ENCODE results near the gene YPEL3. TPM values are rescaled to one million over a fixed set of nuclear protein-coding genes. Genes with fewer than 3 reads are reported as not detected.
"Not testable (repeated sequence)": the region's sequence is repeated elsewhere in the genome, so short reads cannot be mapped to it uniquely, and the experiment has no call there.

Gene YPEL3
- polyA plus RNA-seq, 3 donors = 70.2 to 217 (median 86.0) TPM

GRCh38 chr16:30120340-30121105, 24.5 kb upstream of the YPEL3 start:
- 89 to 95% (median 94%) methylated on average over 3 of the region's 3 CpGs for WGBS, 3 donors
- H3K27ac ChIP-seq (ENCODE audit: low read depth, low read length) = no peak overlapping the region

- H3K27ac ChIP-seq (ENCODE audit: low read depth, low read length) = no peak overlapping the region
- 78 to 91% (median 82%) methylated on average over 2 of the region's 2 CpGs for WGBS, 3 donors
Observed at GRCh38 chr16:30119428-30119827, 23.4 kb upstream of the YPEL3 start.

DNA sequence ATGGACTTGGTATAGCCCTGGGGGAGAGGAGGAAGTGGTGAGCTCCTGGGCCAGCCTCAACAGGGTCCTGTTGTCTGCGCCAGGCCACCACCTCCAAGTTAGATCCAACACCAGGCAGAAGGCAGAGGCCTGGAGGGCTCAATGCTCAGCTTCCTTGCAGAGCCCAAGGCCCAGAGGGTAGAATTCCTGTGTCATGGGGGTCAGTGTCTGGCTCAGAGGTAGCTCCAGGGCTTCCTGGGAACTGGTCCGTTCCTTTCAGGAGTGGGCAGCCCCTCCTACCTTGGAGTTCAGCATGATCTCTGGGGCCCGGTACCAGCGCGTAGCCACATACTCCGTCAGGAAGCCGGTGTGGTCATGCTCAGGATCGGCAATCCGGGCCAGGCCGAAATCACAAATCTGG, 21.8 kb upstream of the YPEL3 start:
- H3K27ac ChIP-seq (ENCODE audit: low read depth, low read length) = no peak overlapping the region
- 94 to 98% (median 96%) methylated on average over 10 of the region's 10 CpGs for WGBS, 3 donors

DNA sequence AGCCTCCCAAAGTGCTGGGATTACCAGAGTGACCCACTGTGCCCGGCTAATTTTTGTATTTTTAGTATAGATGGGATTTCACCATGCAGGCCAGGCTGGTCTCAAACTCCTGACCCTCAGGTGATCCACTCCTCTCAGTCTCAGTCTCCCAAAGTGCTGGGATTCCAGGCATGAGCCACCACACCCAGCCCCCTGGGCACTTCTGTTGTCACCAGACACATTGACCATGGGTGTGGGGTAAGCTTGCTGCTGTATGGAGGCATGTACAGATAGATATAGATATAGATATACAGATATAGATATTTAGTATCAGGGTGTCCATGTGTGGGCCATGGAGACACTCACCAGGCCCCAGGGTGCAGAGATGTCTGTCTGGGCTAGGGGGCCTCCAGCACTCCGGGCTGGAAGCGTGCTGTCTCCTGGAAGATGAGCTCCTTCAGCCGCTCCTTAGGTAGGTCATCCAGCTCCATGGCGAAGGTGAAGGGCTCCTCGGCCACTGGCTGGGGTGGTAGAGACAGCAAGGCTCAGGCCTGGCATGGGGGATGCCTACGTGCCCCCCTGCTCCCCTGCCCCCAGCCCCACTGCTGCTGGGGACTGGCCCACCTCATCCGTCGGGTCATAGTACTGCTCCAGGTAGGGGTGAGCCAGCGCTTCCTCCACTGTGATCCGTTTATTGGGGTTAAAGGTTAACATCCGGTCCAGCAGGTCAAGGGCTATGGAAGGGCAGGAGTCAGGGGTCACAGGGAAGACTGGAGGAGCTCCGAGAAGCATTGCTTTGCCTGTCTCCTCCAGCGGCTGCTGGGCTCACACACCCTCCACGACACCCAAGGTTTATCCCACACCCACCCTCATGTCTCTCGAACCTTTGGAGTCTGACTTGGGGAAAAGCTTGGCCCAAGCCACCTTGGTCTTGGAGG, 20.5 kb upstream of the YPEL3 start:
- 89 to 93% (median 90%) methylated on average over 16 of the region's 16 CpGs for WGBS, 3 donors
- no peak overlapping the region for H3K27ac ChIP-seq (ENCODE audit: low read depth, low read length)

GRCh38 chr16:30115238-30115637, 19.2 kb upstream of the YPEL3 start:
- H3K27ac ChIP-seq (ENCODE audit: low read depth, low read length) = no peak overlapping the region

GRCh38 chr16:30114833-30115232, 18.8 kb upstream of the YPEL3 start:
- not testable (repeated sequence) for H3K27ac ChIP-seq (ENCODE audit: low read depth, low read length)
- 78 to 90% (median 78%) methylated on average over 7 of the region's 7 CpGs for WGBS, 3 donors

More at GRCh38 chr16:30115238-30115637, 19.2 kb upstream of the YPEL3 start:
- 58 to 91% (median 81%) methylated on average over 7 of the region's 7 CpGs for WGBS, 3 donors

DNA sequence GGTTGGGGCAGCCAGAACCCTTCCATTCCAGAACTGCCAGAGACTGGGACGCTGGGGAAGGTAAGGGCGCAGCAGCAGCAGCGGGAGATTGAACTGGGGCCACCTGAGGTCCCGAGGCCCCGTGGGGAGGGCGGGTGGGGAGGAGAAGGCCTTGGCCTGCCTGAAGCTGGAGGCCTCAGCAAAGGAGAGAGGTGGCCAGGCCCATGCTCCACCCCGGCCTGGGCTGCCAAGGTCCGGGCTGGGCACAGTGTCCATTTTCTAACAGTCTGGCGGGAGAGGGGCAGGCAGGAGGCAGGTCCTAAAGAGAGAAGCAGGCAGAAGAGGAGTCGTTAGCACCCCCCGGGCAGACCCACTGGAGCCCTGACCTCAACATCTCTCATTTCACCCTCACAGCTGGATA, 18.4 kb upstream of the YPEL3 start:
- H3K27ac ChIP-seq (ENCODE audit: low read depth, low read length) = no peak overlapping the region
- WGBS, 3 donors = 54 to 82% (median 64%) methylated on average over 10 to 11 of the region's 11 CpGs

DNA sequence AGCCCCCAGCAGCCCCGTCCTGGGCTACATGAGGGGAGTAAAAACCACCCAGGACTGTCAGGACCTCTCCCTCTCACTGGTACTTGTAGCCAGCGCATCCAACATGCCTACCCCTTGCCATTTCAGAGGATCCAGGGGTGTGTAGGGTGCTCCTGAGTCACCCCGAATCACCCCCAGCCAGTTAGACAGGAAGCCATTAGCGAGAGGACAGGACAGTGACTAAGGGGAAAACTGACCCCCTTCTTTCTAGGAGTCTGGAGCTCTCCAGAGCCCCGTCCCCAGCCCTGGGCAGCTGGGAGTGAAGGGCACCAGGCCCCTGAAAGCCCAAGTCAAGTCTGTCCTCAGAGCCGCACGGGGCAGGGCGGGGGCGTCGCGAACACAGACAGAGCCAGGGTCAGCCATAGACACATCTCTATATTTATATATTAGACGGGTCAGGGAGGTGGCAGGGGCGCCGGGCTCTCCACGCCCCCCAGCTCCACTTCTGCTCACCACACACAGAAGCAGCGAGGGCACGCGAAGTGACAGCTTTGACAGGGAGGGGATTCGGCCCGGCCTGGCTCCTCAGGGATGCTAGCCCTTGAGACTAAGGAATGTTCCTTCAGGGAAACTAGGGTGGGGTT, 17.8 kb upstream of the YPEL3 start:
- no peak overlapping the region for H3K27ac ChIP-seq (ENCODE audit: low read depth, low read length)
- 83 to 86% (median 84%) methylated on average over 20 of the region's 20 CpGs for WGBS, 3 donors

DNA sequence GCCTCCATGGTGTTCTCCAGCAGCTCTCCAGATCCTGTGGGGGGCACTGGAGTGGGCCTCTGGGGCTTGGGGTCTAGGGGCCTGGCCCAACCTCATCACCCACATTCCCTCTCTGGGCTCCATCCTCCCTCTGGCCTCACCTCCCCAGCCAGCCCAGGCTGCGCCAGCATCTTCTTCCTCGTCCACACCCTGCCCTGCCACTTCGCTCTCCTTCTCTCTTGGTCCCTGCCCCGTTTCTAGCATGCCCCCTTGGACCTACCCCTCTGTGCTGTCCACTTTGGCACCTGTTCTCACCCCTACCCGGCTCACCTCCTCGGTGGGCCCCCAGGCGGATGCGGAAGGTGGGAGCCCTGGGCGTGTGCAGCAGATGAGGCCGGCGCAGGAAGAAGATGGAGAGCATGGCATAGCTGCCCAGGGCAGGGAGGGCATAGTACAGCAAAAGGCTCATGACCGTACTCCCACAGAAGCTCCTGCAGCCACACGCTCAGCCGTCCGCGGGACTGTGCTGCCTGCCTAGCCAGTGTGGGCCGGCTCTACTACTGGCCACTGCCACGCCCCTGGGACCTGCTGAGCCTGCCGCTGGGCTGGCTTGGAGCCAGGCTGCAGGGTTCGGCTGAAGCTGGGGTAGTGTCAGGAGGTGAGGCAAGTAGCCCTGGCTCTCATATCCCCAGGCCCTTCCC, 17.2 kb upstream of the YPEL3 start, which contains the start of gene GDPD3:
Gene GDPD3, minus strand, starts transcription at position 507 of the 680 bp plus-strand sequence. Its CDS starts 59 bp downstream, at position 448.
- 63 to 75% (median 75%) methylated on average over 16 to 20 of the region's 20 CpGs for WGBS, 3 donors
- no peak within 1 kb of the TSS for H3K27ac ChIP-seq (ENCODE audit: low read depth, low read length)

- no peak overlapping the region for H3K27ac ChIP-seq (ENCODE audit: low read depth, low read length)
- WGBS, 3 donors = 78 to 86% (median 82%) methylated on average over 28 to 29 of the region's 29 CpGs
Observed at GRCh38 chr16:30112197-30113030, 16.4 kb upstream of the YPEL3 start.

GRCh38 chr16:30110661-30111060, 14.6 kb upstream of the YPEL3 start:
- WGBS, 3 donors = 65 to 81% (median 68%) methylated on average over 7 of the region's 7 CpGs
- H3K27ac ChIP-seq (ENCODE audit: low read depth, low read length) = no peak overlapping the region

DNA sequence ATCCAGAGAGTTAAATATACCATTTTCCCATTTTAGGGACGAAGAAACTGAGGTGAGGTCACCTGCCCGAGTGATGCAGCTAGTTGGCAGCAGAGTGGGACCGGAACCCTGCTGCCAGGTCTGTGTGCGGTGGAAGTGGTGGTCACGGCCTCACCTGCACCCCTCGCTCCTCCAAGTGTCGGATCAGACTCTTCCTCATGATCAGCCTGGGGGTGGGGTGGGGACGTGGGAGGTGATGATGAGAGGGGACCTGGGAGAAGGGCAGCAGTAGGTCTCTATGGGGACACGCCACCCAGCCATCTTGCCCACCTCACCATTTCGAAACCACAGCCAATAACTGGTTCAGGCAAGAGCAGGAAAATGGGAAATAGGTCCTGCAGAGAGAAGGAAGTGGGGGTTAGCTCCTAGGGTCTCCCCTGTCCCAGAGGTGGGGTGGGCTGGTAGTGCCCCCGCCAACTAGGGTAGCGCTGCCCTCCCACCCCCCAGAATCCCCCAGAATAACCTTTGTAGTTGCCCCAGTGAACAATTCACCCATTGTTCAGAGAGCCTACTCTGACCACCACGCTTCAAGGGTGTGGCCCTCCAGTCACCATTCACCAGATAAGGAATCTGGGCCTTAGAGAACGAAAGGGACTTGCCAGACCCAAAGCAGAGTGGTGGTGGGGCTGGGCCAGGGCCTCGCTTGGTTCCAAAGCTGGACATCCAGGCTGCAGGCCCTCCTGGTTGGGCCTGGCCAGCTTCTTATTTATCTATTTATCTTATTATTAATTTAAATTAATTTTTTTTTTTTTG, 12.2 kb upstream of the YPEL3 start:
- H3K27ac ChIP-seq (ENCODE audit: low read depth, low read length) = no peak overlapping the region
- WGBS, 3 donors = 84 to 85% (median 84%) methylated on average over 15 of the region's 15 CpGs

GRCh38 chr16:30104492-30104891, 8.5 kb upstream of the YPEL3 start:
- WGBS, 3 donors = 62 to 81% (median 74%) methylated on average over 6 of the region's 6 CpGs
- no peak overlapping the region for H3K27ac ChIP-seq (ENCODE audit: low read depth, low read length)

DNA sequence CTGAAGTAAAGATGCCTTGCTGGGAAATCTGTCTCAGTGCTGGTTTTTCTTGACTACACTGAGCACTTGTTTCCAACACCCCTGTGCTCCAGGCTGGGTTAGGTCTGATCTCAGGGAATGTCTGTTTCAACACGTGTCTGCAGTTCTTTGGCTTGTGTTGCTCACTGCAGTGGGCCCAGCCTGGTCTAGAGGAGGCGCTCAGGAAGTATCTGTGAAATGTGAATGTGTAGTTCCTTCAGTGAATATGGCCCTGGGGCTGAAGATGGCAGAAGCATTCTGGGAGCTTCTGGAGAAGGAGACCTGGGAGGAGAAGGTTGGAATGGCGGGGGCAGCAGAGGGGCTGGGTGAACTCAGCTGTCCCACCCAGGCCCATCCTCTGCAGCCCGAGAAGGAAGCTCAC, 8.1 kb upstream of the YPEL3 start:
- WGBS, 3 donors = 84 to 89% (median 87%) methylated on average over 4 of the region's 4 CpGs
- no peak overlapping the region for H3K27ac ChIP-seq (ENCODE audit: low read depth, low read length)

DNA sequence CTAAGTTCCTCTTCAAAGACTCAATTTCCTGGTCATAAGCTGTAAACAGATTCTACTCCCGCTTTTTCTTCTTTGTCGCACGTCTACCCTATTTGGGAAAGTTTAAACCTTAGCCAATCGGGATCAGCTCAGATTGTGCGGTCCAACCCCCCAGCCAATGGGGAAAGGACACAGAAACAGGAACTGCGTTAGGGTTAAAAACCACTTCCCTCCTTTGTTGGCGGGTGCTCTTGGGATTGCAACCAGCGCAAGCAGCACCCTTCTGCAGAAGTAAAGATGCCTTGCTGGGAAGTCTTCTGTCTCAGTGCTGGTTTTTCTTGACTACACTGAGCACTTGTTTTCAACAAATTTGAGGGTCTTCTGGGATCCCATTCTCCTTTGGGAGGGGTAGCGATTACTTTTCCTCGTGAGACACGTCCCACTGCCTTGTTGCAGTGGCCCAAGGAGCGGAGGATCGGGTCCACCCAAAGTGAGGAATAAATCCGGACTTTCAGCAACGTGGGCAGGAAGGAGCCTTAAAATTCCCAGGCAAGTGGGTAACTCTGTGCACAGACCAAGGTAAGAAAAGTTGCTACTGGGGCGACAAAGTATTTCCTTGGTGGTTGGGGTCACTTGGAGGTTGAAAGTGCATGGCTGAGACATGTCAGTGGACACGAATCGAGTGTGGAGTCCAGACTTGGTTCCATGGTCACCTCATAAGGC, 1.0 kb upstream of the YPEL3 start:
- peak overlapping the region; percentile 81 for H3K27ac ChIP-seq (ENCODE audit: low read depth, low read length)
- WGBS, 3 donors = 92 to 97% (median 92%) methylated on average over 18 of the region's 18 CpGs
